AG04450 (cell line): Measurements from ENCODE around the gene C2orf68. TPM values are rescaled to one million over a fixed set of nuclear protein-coding genes. Genes with fewer than 3 reads are reported as not detected.

ENCODE experiments used
- CTCF ChIA-PET: fragments of 300-600, 350-600 bp; formaldehyde crosslinking; extraction: SDS; loops from one replicate; lab custom pipeline; 2022; ENCODE audit warnings: antibody characterized with exemption, inconsistent platforms; lab: Charles Lee
- POLR2A ChIA-PET: fragments of 350-600 bp; formaldehyde crosslinking; extraction: SDS; loops from one replicate; lab custom pipeline; 2021; ENCODE audit warnings: antibody characterized with exemption, inconsistent platforms; lab: Yijun Ruan, JAX
- DNase-seq: peaks from one replicate; pipeline ENCODE4 v3.0.0-alpha.2; 2011; ENCODE audit warnings: low read depth, low spot score
- H3K27ac ChIP-seq: one replicate; pipeline ENCODE4 v1.5.1; 2012; ENCODE audit warnings: low read depth, low read length, control low read depth
- H3K27me3 ChIP-seq: one replicate; pipeline ENCODE4 v1.6.0; 2012; ENCODE audit warnings: low read length; ENCODE audit not compliant: control insufficient read depth, insufficient read depth
- H3K4me3 ChIP-seq: 2 replicates; pipeline ENCODE4 v1.5.1; 2011; ENCODE audit warnings: mild to moderate bottlenecking, low read depth, low read length, control low read depth
- H3K9me3 ChIP-seq: 2 replicates; pipeline ENCODE4 v1.5.1; 2012; ENCODE audit warnings: low read length; ENCODE audit not compliant: control insufficient read depth, insufficient read depth
- polyA plus RNA-seq: library from polyadenylated mRNA; depleted of rRNA; stranded (reverse); fragments of >200 nt; gene quantifications from 2 replicates; pipeline ENCODE4 v1.2.3, GENCODE V29; 2011
- TF ChIP-seq, protein P1 (sequence below): IDR thresholded peaks from 2 replicates; pipeline ENCODE4 v1.5.1; 2011; ENCODE audit warnings: low read depth, low read length, control low read depth, inconsistent platforms

The C2orf68 gene
- polyA plus RNA-seq, 1 experiment: 17.8 TPM

DNA sequence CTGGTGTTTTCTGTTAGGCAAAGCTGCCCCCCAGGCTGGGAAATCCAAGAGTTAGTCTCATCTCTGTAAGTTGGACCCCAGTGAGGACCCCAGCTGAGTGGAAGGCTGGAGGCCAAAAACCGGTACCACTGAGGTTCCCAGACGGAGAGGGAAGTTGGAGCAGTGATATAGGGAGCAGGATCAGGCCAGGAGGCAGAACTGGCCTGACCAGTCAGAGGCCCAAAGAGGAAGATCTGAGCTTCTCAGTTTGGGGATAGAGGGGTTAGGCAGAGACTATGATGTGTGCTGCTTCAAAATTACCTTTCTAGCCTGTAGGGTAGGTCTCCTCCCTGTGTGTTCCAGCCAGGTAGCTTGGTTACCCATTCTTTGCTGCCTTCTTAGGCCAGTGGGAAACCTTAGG is 20.9 kb downstream of the C2orf68 start:
- TF ChIP-seq, protein P1, sequence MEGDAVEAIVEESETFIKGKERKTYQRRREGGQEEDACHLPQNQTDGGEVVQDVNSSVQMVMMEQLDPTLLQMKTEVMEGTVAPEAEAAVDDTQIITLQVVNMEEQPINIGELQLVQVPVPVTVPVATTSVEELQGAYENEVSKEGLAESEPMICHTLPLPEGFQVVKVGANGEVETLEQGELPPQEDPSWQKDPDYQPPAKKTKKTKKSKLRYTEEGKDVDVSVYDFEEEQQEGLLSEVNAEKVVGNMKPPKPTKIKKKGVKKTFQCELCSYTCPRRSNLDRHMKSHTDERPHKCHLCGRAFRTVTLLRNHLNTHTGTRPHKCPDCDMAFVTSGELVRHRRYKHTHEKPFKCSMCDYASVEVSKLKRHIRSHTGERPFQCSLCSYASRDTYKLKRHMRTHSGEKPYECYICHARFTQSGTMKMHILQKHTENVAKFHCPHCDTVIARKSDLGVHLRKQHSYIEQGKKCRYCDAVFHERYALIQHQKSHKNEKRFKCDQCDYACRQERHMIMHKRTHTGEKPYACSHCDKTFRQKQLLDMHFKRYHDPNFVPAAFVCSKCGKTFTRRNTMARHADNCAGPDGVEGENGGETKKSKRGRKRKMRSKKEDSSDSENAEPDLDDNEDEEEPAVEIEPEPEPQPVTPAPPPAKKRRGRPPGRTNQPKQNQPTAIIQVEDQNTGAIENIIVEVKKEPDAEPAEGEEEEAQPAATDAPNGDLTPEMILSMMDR: no peak
- no peaks in the 10 kb centered on the region for H3K27me3 ChIP-seq
- ChIA-PET CTCF (interaction anchor here (1.3 kb wide), 1 partner anchor 39 kb away, joined by 5 read pairs; no protein-coding TSS in a partner anchor), POLR2A (interaction anchor here (0.6 to 1.5 kb wide), 7 partner anchors 10 to 236 kb away, joined by 3 to 9 read pairs (median 4); partner anchors contain the start of genes C2orf68, ELMOD3, MAT2A and RETSAT)
- no peaks in the 10 kb centered on the region; the same call in 1 of the 2 replicates for H3K9me3 ChIP-seq
- H3K4me3 ChIP-seq: no peak overlapping the region
- H3K27ac ChIP-seq: peak overlapping the region; percentile 95
- DNase-seq: no peak

DNA sequence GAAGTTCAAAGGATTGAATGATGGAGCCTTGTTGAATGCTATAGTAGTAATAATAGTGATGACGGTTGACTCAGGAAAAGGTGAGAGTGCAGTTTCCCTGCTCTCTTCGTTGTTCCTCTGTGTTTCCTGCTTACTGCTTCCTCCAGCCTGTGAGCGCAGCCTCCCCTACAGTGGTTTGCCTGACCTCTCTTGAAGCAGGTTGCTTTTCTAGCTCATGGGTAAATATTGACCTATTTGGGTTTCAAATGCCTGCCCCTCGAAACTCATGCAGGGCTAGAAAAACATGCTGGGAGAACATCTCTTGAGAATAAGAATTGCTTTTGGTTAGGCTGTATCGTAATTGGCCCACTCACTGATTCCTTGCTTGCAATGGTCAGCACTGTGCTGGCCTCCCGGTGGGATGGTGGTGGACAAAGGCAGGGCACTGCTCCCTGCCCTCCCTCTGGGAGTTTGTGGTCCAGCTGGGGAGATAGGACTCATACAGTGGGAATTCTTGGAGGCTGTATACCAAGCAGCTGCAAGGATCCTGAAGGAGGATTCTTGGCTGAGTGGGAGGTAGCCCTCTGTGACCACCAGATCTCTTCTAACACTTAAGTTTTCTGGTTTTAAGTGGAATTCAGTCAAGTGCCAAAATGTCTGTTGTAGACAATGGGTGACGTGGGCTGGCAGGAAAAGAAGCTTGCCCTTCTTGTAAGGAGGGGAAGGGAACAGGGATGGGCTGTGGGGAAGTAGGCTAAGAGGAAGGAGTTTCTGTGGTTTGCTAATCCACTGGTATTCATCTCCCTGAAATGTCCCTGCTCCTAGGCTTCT is 21.7 kb downstream of the C2orf68 start:
- H3K27ac ChIP-seq: peak overlapping the region; percentile 95
- H3K4me3 ChIP-seq: no peak overlapping the region
- no peaks in the 10 kb centered on the region for H3K9me3 ChIP-seq
- POLR2A ChIA-PET: interaction anchor here (0.6 to 1.5 kb wide), 8 partner anchors 11 to 236 kb away, joined by 3 to 9 read pairs (median 4); partner anchors contain the start of genes C2orf68, ELMOD3, MAT2A and RETSAT
- peak; percentile 79 for DNase-seq
- CTCF ChIA-PET: interaction anchor here (0.6 to 1.3 kb wide), 2 partner anchors 18 to 38 kb away, joined by 5 to 6 read pairs; no protein-coding TSS in a partner anchor
- TF ChIP-seq, protein P1: no peak
- H3K27me3 ChIP-seq: no peaks in the 10 kb centered on the region

- POLR2A ChIA-PET: no interaction called here
- CTCF ChIA-PET: interaction anchor here (0.6 kb wide), 1 partner anchor 17 kb away, joined by 6 read pairs; no protein-coding TSS in a partner anchor
- TF ChIP-seq, protein P1: no peak
These were observed 22.7 kb downstream of the C2orf68 start for GRCh38 chr2:85589181-85589580.

DNA sequence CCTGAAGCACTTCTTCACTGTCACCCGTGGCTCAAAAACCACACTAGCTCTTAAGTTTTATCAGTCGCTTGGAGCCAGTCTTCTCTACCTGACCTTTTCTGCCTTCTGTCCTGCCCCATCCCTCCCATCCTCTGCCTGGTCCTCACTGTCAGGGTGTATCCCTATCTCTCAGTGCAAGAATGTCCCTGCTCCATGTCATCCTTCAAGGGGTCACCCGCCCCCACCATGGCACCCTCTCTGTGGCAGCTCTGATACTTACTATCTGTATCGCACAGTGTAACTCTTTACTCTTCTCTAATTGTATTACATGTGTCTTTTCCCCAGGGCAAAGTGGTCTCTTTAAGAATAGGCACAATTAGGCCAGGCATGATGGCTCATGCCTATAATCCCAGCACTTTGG is 23.2 kb downstream of the C2orf68 start:
- Histone ChIP-seq H3K27me3 (no peaks in the 10 kb centered on the region), H3K4me3 (no peak overlapping the region), H3K27ac (no peak overlapping the region), H3K9me3 (no peaks in the 10 kb centered on the region)
- CTCF ChIA-PET: no interaction called here
- POLR2A ChIA-PET: no interaction called here
- DNase-seq: no peak
- TF ChIP-seq, protein P1: no peak

More at GRCh38 chr2:85589181-85589580, 22.7 kb downstream of the C2orf68 start:
- Histone ChIP-seq H3K4me3 (no peak overlapping the region), H3K27me3 (no peaks in the 10 kb centered on the region), H3K27ac (no peak overlapping the region), H3K9me3 (no peaks in the 10 kb centered on the region)
- DNase-seq: no peak
